ENCODE measurements around the gene MYLK4. TPM values are rescaled to one million over a fixed set of nuclear protein-coding genes. Genes with fewer than 3 reads are reported as not detected.

Gene MYLK4
- total RNA-seq, 1 experiment from 2014 or later = 0.85 TPM

DNA sequence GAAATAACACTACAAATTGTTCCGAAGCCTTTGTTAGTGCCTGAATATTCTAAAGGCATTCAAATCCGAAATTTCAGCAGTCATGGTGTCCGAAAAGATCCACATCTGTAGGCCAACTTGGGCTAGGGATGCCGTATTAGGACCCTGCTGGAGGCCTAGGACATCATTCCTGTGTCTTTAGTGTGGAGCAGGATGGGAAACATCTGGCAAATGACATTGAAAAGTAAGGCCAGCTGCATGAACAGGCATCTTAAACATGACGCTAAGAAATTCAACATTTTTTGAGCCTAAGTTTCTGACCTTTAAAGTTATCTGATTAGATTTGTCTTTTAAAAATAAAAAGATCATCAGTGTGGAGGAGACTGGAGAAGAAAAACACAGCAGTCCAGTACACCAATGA is 91.3 kb downstream of the MYLK4 start:
- BruUV-seq (replicated peaks) = no TSS peak
- intact Hi-C loops (cut with micrococcal nuclease; ENCODE audit: unreplicated experiment) = no loop called here
- POLR2A ChIA-PET = no interaction called here
- Histone ChIP-seq H3K27me3 (ENCODE audit: control insufficient read depth, insufficient read depth, low read length) (no peaks in the 10 kb centered on the region), H3K27ac (ENCODE audit: low read length) (no peak overlapping the region), H3K9me3 (ENCODE audit: control insufficient read depth, insufficient read depth, low read depth, low read length) (no peaks in the 10 kb centered on the region), H3K4me1 (ENCODE audit: control insufficient read depth, insufficient read depth, low read length) (no peaks in the 10 kb centered on the region), H3K4me3 (ENCODE audit: low read depth in 2 of 2, low read length in 2 of 2) (no peak overlapping the region), H3K36me3 (ENCODE audit: control insufficient read depth, insufficient read depth, low read length) (no peaks in the 10 kb centered on the region)
- in situ Hi-C loops (cut with HindIII; ENCODE audit: low pct_unique_long_range_greater_than_20kb, low sequenced_read_pairs) = no loop called here
- TF ChIP-seq SIN3A (IDR thresholded peaks at IDR 0.05; ENCODE audit: borderline replicate concordance, insufficient read depth, low read depth, low read length) = no peak
- TF ChIP-seq POLR2AphosphoS5 (IDR thresholded peaks at IDR 0.05; ENCODE audit: low read depth, low read length) = no peak
- no peak for TF ChIP-seq TCF7L2 (IDR thresholded peaks at IDR 0.05; ENCODE audit: low read depth, low read length)
- TF ChIP-seq, protein P1, sequence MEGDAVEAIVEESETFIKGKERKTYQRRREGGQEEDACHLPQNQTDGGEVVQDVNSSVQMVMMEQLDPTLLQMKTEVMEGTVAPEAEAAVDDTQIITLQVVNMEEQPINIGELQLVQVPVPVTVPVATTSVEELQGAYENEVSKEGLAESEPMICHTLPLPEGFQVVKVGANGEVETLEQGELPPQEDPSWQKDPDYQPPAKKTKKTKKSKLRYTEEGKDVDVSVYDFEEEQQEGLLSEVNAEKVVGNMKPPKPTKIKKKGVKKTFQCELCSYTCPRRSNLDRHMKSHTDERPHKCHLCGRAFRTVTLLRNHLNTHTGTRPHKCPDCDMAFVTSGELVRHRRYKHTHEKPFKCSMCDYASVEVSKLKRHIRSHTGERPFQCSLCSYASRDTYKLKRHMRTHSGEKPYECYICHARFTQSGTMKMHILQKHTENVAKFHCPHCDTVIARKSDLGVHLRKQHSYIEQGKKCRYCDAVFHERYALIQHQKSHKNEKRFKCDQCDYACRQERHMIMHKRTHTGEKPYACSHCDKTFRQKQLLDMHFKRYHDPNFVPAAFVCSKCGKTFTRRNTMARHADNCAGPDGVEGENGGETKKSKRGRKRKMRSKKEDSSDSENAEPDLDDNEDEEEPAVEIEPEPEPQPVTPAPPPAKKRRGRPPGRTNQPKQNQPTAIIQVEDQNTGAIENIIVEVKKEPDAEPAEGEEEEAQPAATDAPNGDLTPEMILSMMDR (IDR thresholded peaks at IDR 0.05) = no peak
- TF ChIP-seq REST (IDR thresholded peaks at IDR 0.05; ENCODE audit: insufficient read depth in 1 of 2, low read depth in 2 of 2, low read length in 1 of 2) = no peak
- DNase-seq (ENCODE audit: low read depth, low spot score) = no peak
- CTCF ChIA-PET = no interaction called here
- ATAC-seq = no peak

DNA sequence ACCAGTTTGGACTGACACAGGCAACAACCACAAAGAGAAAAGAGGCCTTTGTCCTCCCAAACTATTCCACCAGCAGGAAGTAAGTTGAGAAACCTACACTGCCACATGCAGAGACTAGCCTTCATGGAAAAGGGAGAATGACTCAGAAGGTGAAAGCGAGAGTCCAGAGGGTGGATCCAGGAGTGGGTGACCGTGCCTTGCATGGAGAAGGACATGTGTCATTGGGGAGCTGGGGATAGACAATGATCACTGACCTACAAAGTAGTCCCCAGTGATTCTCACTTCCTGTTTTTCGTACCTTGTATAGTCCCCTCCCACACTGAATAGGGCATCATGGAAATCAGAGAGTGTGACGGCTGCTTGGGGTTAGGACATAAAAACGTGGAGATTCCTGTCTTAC is 91.9 kb downstream of the MYLK4 start:
- ChIA-PET CTCF (no interaction called here), POLR2A (no interaction called here)
- no TSS peak for BruUV-seq (replicated peaks)
- Histone ChIP-seq H3K27me3 (ENCODE audit: control insufficient read depth, insufficient read depth, low read length) (no peaks in the 10 kb centered on the region), H3K27ac (ENCODE audit: low read length) (no peak overlapping the region), H3K4me1 (ENCODE audit: control insufficient read depth, insufficient read depth, low read length) (no peaks in the 10 kb centered on the region), H3K9me3 (ENCODE audit: control insufficient read depth, insufficient read depth, low read depth, low read length) (no peaks in the 10 kb centered on the region), H3K36me3 (ENCODE audit: control insufficient read depth, insufficient read depth, low read length) (no peaks in the 10 kb centered on the region), H3K4me3 (ENCODE audit: low read depth in 2 of 2, low read length in 2 of 2) (no peak overlapping the region)
- intact Hi-C loops (cut with micrococcal nuclease; ENCODE audit: unreplicated experiment) = no loop called here
- TF ChIP-seq REST (IDR thresholded peaks at IDR 0.05; ENCODE audit: insufficient read depth in 1 of 2, low read depth in 2 of 2, low read length in 1 of 2) (no peak), TCF7L2 (IDR thresholded peaks at IDR 0.05; ENCODE audit: low read depth, low read length) (no peak), SIN3A (IDR thresholded peaks at IDR 0.05; ENCODE audit: borderline replicate concordance, insufficient read depth, low read depth, low read length) (no peak), POLR2AphosphoS5 (IDR thresholded peaks at IDR 0.05; ENCODE audit: low read depth, low read length) (no peak)
- TF ChIP-seq, protein P1 (IDR thresholded peaks at IDR 0.05) = no peak
- in situ Hi-C loops (cut with HindIII; ENCODE audit: low pct_unique_long_range_greater_than_20kb, low sequenced_read_pairs) = no loop called here
- no peak for ATAC-seq
- no peak for DNase-seq (ENCODE audit: low read depth, low spot score)

Data from Panc1 (cell line).